ACHN (cell line): Measurements from ENCODE around the gene AGO1.
A peak's percentile ranks its signal among the peaks of the same experiment; 100 is the strongest.
"Not testable (repeated sequence)": the region's sequence is repeated elsewhere in the genome, so short reads cannot be mapped to it uniquely, and the experiment has no call there.

Experiments used
- DNase-seq: peaks from one replicate; pipeline ENCODE4 v3.0.0-alpha.2; 2015
- in situ Hi-C: cut with HindIII; loops from 2 replicates; pipeline ENCODE4 v1.10.0; 2017; ENCODE audit warnings: low sequenced_read_pairs, low pct_ligation_motif_present, low pct_unique_long_range_greater_than_20kb

AGO1 gene

DNA sequence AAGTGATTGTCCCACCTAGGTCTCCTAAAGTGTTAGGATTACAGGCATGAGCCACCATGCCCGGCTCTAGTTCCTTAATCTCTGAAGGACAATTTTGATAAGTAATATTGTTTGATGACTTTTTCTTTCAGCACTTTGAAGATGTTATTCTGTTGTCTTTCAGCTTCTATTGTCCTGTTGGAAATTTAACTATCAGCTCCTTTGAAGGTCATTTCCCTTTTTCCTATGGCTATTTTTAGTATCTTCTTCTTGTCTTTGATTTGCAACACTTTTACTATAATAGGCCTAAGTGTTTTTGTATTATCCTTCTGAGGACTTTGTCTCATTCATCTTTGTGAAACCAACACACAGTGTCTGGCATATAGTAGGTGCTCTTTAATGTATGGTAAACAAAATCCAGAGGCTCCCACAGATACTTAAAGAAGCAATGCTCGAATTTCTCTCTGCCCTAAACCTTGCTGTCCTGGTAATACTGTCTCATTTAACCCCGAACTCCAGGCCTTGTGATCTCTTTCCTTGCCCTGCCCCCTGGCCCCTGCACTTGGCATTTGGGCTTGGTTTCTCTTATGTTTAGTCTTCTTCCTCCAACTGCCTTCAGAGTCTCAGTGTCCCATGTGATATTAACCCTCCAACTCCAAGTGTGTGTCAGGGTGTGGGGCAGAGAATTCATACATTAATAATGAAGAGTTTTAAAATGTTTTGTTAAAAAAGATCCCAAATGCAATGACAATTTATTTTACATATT, 19.0 kb upstream of the AGO1 start:
- in situ Hi-C loops = no loop called here
- no peak for DNase-seq

DNA sequence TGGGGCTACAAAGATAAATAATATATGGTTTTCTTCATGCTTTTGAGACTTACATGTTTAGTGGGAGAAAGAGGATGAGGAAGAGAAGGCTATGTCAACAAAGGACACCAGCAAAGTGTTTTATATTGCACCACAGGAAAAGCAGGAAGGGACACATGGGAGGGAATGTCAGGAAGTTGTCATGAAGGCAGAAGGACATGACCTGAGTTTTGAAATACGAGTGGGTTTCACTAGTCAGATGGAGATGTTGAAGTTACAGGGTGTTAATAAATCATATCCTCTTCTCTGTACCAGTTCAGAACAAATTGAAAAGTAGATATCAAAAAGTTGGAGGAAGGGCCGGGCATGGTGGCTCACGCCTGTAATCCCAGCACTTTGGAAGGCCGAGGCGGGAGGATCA, 18.2 kb upstream of the AGO1 start:
- in situ Hi-C loops = no loop called here
- DNase-seq = no peak

DNA sequence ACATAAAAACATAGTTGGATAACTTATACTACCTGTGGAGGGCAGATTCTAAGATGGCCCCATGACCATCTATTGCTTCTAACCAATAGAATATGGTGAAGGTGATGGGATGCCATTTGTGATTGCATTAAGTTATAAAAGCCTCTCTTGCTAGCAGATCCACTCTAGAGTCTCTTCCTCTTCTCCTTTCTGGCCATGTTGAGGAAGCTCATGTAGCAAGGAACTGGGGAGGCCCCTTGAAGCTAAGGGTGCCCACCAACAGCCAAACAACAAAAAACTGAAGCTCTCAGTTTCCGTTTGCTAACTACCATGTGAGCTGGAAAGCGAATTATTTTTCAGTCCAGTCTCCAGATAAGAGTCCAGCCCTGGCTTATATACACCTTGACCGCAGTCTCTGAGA, 16.0 kb upstream of the AGO1 start:
- DNase-seq = no peak

DNA sequence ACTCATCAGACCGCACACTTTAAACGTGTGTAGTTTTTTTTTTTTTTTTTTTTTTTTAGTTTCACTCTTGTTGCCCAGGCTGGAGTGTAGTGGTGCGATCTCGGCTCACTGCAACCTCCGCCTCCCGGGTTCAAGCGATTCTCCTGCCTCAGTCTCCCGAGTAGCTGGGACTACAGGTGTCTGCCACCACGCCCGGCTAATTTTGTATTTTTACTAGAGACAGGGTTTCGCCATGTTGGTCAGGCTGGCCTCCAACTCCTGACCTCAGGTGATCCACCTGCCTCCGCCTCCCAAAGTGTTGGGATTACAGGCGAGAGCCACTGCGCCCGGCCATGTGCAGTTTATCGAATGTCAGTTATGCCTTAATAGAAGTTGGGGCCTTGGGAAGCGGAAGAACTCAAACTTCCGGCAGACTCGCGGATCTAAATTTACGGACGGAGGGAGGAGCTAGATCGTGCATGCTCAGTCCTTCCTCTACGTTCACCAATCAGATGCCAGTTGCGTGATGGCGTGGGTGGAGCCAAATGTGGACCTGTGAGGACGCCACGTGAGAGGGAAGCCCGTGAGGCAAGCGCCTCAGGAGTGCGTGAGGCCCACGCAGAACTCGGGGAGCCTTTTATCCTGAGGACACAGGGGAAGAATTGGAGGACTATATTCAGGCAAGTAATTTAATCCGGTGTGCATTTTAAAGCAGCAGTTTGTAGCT, 13.6 kb upstream of the AGO1 start:
- in situ Hi-C loops, DNase-seq: not testable (repeated sequence)

More for the DNA sequence above, 16.0 kb upstream of the AGO1 start:
- in situ Hi-C loops = no loop called here

DNA sequence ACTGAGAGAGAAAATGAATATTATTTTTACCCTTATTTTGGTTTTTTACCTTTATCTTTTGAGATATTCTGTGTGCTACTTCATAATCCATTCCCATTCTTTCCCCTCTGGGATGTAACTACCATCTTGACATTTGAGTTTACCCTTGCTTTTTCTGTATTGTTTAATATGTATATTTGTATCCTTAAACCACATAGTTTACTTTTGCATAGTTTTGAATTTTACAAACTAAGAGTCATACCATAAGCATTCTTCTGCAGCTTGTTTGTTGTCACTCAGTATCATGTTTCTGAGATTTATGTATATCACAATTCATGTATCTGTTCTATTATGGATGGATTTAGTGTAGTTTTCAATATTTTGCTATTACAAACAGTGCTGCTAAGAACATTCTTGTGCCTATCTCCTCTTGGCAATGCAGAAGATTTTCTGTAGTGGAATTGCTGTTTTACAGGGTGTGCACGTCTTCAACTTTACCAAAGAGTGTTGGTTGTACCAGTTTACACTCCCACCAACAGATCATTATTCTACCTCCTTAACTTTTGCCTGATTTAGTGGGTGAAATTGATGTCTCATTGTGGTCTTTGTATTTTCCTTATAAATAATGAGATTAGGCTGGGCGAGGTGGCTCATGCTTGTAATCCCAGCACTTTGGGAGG, 12.2 kb upstream of the AGO1 start:
- DNase-seq = no peak
- in situ Hi-C loops = no loop called here

DNA sequence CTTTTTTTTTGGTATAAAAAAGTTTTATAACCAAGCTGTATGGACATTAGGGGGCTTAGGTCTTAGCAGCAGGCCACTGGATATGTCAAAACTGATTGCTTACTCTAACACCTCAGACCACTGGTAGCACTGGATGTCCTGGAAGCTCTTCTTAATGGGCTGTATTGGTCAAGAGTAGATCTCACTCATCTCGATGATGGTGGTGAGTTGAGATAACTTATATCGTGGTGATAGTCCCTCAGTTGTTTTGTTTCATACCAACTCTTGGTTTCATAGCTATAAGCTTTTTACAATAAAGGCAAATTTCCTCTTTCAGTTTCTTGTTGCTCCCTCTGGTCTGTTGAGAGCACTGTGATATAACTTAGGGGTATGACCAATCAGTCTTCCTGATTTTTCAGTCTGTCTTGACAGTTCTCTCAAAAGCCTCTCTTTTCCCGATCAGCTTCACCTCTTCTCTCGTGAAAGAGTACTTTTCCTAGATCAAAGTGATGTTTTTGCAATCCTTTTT, 9.7 kb upstream of the AGO1 start:
- no peak for DNase-seq

DNA sequence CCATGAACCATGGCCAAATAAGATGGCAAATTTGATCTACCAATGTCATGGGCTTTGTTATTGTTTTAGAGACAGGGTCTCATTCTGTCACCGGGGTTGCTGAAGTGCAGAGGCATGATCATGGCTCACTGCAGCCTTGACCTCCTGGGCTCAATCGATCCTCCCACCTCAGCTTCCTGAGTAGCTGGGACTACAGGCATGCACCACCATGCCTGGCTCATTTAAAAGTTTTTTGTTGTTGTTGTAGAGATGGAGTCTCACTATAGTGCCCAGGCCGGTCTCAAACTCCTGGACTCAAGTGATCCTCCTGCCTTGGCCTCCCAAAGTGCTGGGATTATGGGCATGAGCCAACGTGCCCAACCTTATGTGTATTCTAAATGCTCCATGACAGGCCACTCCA, 8.9 kb upstream of the AGO1 start:
- in situ Hi-C loops, DNase-seq: not testable (repeated sequence)

More for the DNA sequence above, 9.7 kb upstream of the AGO1 start:
- in situ Hi-C loops = no loop called here

DNA sequence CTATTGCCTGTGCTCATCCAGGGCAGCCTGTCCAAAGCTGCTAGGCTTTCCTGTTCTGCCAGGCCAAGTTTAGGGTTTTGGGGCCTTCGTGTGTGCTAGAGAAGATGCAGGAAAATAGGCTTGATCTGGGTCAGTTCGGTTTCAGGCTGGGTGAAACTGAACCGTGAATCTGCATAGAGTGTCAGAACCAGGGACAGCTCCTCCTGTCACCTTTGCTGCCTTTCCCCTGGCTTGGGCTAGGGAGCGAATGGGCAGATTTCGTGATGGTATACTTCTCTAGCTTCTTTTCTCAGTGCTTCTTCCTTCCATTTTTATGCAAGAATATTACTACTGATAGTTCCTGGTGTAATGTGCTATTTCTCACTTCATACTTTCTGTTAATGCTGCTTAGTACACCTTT, 6.0 kb upstream of the AGO1 start:
- in situ Hi-C loops = no loop called here

DNA sequence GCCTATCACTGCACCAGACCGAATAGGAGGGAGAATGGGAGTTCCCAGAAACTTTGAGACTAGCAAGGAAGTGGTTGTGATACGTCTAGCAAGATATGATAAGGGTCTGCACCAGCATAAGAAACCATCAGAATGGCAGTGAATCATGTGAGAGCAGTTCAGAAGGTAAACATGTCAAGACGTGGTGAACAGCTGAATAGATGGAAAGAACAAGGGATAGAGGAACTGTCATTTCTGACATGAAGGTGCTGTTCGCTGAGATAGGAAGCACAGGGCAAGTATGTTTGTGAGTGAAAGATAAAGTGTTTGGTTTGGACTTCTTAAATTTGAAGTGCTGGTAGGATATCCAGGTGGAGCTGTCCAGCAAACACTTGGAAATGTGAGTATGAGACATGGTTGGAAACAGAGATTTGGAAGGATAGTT, 1.1 kb upstream of the AGO1 start:
- no peak for DNase-seq
- in situ Hi-C loops = no loop called here

More for the DNA sequence above, 6.0 kb upstream of the AGO1 start:
- peak; percentile 20 for DNase-seq

DNA sequence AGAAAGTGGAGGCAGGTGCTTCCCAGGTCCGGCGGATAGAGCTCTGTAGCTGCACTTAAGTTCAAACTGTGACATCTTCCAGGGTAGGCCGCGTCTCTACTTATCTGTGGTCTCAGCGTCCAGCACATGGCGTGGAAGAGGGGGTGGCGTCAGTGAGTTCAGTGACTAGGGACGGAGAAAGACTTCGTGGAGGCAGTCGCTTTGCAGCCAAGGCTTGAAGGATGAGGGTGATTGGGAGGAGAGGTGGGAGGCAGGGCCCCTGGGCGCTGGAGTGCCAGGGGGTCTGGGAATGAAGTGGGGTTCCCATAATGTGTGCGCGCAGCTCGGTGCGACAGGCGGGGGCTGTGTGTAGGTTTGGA, 444 bp upstream of the AGO1 start:
- no peak for DNase-seq
- in situ Hi-C loops = no loop called here

DNA sequence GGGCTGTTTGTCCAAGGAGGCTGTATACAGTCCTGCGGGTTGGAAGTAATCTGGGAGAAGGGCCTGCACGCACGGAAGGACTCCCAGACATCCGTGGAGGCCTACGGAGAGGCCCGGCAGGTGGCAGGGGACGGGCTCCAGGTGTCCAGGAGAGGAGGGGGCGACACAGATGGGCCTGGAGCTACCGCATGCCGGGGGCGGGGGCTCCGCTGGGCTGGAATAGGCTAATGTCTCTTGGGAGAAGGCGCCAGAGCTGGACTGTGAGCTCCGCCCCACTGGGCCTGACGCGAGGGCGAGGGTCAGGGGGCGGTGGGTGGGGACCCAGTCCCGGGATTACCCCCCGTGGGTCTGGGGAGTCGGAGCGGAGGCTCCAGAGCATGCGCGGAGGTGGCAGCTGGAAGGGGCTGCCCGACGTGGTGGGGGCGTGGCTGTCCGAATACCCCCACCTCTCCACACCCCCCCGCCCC, 659 bp downstream of the AGO1 start:
- DNase-seq = peak; percentile 11
- in situ Hi-C loops = no loop called here

DNA sequence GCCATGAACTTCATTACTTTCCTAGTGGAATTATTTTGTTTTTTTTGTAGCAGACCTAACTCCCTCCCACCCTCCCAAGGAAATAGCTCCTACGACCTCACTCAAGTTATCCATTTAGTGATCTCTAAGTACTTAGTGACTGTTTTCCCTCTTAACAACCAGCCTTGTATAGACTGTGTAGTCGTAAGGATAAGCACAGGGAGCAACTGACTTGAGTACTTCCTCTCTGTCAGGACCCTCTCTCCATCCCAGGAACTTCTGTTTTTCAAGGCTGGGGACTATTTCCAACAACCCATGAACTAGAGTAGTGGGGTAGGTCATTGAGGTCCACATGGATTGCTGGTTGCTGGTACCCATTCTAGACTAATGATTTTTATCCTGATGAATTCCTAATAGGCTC, 1.9 kb downstream of the AGO1 start:
- DNase-seq = no peak
- in situ Hi-C loops = no loop called here

DNA sequence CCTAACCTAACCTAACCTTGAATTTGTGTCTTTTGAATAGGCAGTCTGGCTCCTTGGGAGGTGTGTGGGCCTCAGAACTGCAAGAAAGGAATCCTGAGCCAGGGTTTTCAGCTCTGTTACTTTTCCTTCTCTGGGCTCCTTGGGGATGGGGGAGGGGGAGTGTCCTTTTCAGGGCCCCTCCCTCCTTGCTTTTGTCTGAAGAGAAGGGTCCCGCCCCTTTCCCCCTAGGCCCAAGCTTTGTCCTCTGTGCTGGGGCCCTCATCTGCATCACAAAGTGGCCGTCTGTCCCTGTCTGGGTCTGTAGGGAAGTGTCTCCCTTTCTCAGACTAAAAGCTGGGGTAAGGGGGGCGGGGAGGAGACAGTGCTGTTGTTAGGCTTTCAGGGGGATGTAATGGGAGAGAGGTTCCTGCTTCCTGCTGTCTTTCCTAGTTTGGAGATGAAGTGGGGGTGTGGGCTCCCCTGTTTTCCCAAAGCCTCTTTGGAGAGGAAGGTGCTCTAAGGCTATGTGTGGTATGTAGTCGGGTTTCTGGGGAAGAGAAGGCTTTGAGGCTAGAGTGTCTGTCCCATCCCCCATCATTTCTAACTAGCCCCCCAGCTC, 3.1 kb downstream of the AGO1 start:
- in situ Hi-C loops = no loop called here
- no peak for DNase-seq

DNA sequence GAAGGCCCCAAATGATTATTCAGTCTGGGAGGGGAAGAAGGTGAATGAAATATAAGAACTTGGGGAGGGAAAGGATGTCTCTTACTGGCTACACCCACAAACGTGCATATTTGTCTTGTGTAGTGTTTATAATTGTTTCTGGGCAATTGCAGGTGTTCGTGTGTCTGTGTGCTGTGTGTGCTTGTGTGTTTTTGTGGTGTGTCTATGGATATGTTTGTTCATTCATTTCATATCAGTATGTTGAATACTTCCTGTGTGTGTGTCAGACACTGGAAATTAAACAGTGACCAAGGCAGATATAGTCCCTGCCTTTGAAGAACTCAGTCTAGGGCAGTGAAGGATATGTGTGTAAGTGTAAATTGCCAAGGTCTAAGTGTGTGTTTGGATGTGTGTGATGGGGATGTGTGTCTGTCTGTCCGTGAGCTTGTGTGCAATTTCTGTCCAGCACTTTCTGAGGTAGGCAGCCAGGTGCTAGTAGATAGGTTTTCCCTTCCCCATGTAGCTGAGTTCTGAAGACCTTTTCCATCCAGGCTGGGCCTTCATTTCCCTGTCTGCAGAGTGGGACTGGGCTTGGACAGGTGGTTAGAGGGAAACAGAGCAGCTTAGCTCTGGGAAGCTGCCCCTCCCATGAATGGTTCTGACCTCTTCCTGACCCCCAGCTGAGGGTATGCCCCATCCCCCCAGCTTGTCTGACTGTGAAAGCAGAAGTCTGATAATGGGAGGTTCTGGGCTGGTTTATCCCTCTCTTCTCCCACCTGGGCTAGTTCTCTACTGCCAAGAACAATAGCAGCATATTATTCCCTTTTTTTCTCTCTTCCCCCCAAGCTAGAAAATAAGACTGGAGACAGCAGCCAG, 3.8 kb downstream of the AGO1 start:
- in situ Hi-C loops = no loop called here
- no peak for DNase-seq

DNA sequence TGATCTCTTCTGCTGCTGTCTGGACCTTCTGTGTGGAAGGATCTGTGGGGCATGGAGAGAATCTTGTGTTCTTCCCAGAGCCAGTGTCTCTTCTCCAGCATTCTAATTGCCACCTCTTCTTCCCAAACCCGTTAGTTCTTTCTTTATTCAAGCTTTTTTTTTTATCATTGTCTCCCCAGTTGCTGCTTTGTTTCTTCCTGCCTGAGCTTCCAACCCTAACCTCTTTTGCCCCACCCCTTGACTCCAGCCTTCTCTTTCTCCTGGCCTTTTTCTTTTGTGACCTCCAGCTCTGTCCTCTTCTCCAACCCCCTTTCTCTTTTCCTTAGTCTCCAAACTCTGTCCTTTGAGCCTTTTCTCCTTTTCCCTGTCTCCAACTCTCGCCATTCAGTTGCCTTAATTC, 4.5 kb downstream of the AGO1 start:
- DNase-seq = no peak
- in situ Hi-C loops = no loop called here

DNA sequence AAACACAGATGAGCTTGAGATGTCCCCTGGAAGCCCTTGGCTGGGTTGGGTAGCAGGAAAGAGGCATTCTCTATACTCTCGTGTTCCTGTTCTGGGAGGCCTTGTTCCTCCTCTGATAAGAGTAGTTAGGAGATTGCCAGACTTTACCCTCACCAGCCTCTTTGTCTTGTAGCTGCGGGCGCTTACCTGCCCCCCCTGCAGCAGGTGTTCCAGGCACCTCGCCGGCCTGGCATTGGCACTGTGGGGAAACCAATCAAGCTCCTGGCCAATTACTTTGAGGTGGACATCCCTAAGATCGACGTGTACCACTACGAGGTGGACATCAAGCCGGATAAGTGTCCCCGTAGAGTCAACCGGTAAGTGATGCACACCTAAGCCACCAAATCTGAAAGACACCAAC, 5.2 kb downstream of the AGO1 start:
- no peak for DNase-seq
- in situ Hi-C loops = no loop called here

DNA sequence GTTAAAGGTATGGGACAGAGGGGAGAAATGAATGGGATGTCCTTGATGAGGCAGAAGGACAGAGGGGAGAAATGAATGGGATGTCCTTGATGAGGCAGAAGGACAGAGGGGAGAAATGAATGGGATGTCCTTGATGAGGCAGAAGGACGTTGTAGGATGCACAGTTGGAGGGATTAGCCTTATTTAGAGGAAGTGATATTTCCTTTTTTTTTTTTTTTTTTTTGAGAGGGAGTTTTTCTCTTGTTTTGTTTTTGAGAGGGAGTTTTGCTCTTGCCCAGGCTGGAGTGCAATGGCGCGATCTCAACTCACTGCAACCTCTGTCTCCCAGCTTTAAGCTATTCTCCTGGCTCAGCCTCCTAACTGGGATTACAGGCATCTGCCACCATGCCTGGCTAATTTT, 6.0 kb downstream of the AGO1 start:
- in situ Hi-C loops, DNase-seq: not testable (repeated sequence)
